ENCODE results near the gene HS3ST2.
"Not testable (repeated sequence)": the region's sequence is repeated elsewhere in the genome, so short reads cannot be mapped to it uniquely, and the experiment has no call there.

Gene HS3ST2

DNA sequence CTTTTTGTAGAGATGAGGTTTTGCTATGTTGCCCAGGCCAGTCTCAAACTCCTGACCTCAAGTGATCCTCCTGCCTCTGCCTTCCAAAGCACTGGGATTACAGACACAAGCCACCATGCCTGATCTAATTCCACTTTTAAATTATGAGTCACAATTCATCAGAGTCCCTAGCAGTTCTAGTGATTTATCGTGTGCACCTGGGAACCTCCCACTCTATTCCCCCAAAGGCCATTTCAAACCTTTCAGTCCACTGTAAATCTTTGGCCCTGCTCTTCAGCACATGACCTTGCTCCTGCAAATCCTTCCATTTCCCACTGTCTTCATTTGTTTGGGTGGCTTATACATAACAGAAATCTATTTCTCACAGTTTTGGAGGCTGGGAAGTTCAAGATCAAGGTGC, 73.0 kb downstream of the HS3ST2 start:
- H3K4me3 ChIP-seq (ENCODE audit: low read depth, low read length): no peak overlapping the region
- no peaks in the 10 kb centered on the region for H3K9me3 ChIP-seq (ENCODE audit: control insufficient read depth, insufficient read depth, low read length)
- no peak overlapping the region for H3K9ac ChIP-seq (ENCODE audit: low read depth, low read length)
- H3K36me3 ChIP-seq (ENCODE audit: control insufficient read depth, insufficient read depth, low read length): no peaks in the 10 kb centered on the region
- no peaks in the 10 kb centered on the region for H3K27me3 ChIP-seq (ENCODE audit: control insufficient read depth, insufficient read depth, low read length)
- H3K4me1 ChIP-seq (ENCODE audit: control insufficient read depth, insufficient read depth, low read length): no peaks in the 10 kb centered on the region

DNA sequence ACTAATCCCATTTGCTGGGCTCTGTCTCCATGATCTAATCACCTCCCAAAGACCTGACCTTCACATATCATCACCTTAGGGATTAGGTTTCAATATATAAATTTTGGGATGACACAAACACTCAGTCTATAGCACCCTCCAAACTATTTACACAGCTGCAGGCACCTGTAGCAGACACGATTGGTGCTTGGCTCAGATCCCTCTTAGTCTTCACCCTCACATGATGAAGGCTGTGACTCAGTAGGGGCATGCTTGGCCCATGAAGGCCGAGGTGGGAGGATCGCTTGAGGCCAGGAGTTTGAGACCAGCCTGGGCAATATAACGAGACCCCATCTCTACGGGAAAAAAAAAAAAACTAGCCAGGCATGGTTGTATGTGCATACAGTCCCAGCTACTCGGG, 73.5 kb downstream of the HS3ST2 start:
- Histone ChIP-seq H3K9me3 (ENCODE audit: control insufficient read depth, insufficient read depth, low read length) (no peaks in the 10 kb centered on the region), H3K27me3 (ENCODE audit: control insufficient read depth, insufficient read depth, low read length) (no peaks in the 10 kb centered on the region), H3K9ac (ENCODE audit: low read depth, low read length) (no peak overlapping the region)

DNA sequence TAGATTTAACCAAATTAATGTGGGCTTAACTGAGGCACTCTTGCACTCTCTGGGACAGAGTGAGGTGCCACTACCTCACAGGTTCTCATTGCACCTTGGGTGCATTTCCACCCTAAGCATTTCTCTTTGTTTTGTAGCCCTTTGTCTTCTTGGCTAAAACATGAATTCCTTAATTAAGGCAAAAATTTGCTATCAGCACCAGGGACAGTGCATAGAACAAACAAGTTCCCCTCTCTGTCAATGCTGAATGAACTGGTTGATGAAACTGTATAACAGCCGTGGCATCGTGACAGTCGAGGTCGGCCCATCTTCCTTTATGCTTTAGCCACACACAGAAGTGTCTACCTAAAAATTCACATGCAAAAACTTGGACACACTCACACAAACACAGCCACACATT, 74.8 kb downstream of the HS3ST2 start:
- no peaks in the 10 kb centered on the region for H3K4me1 ChIP-seq (ENCODE audit: control insufficient read depth, insufficient read depth, low read length)
- no peak overlapping the region for H3K9ac ChIP-seq (ENCODE audit: low read depth, low read length)
- no peaks in the 10 kb centered on the region for H3K36me3 ChIP-seq (ENCODE audit: control insufficient read depth, insufficient read depth, low read length)
- H3K4me3 ChIP-seq (ENCODE audit: low read depth, low read length): no peak overlapping the region
- no peaks in the 10 kb centered on the region for H3K27me3 ChIP-seq (ENCODE audit: control insufficient read depth, insufficient read depth, low read length)
- H3K9me3 ChIP-seq (ENCODE audit: control insufficient read depth, insufficient read depth, low read length): no peaks in the 10 kb centered on the region

More for the DNA sequence above, 73.5 kb downstream of the HS3ST2 start:
- no peaks in the 10 kb centered on the region for H3K36me3 ChIP-seq (ENCODE audit: control insufficient read depth, insufficient read depth, low read length)
- no peaks in the 10 kb centered on the region for H3K4me1 ChIP-seq (ENCODE audit: control insufficient read depth, insufficient read depth, low read length)
- H3K4me3 ChIP-seq (ENCODE audit: low read depth, low read length): no peak overlapping the region

DNA sequence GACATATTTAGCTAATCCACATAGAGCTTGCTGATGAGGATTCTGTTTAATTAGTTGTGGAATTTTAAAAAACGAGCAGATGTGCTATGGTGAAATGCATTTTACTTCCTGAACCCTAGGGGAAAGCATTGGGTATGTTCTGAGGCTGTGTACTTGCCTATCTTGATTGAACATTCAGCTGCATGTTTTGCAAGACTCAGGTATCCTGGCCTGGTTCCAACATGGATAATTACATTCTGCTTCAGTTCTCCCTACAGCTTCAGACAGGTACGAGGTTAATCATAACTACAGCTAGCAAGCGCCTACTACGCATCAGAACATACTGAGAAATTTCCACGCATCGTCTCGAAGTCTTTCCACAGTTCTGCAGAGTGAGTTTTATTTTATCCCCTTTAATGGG, 77.0 kb downstream of the HS3ST2 start:
- no peaks in the 10 kb centered on the region for H3K9me3 ChIP-seq (ENCODE audit: control insufficient read depth, insufficient read depth, low read length)
- H3K27me3 ChIP-seq (ENCODE audit: control insufficient read depth, insufficient read depth, low read length): no peaks in the 10 kb centered on the region
- no peak overlapping the region for H3K9ac ChIP-seq (ENCODE audit: low read depth, low read length)
- no peaks in the 10 kb centered on the region for H3K36me3 ChIP-seq (ENCODE audit: control insufficient read depth, insufficient read depth, low read length)
- H3K4me3 ChIP-seq (ENCODE audit: low read depth, low read length): no peak overlapping the region
- H3K4me1 ChIP-seq (ENCODE audit: control insufficient read depth, insufficient read depth, low read length): no peaks in the 10 kb centered on the region

DNA sequence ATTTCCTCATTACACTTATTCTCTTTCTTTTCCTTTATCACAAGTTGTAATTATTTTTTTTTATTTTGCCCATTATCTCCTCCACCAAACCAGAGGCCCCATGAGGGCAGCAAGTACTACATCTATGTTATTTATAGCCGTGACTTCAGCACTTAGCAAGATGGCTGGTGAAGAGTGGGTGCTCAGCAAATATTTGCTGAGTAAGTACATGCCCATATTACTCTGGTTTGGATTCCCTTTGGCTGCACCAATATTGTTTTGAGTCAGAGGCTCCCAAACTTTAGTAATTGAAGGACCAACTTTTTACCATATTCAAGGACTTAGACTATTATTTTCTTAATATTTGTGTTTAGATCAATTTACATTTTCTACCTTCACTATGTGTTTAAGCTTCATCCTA, 83.2 kb downstream of the HS3ST2 start:
- Histone ChIP-seq H3K4me3 (ENCODE audit: low read depth, low read length) (no peak overlapping the region), H3K27me3 (ENCODE audit: control insufficient read depth, insufficient read depth, low read length) (no peaks in the 10 kb centered on the region), H3K9me3 (ENCODE audit: control insufficient read depth, insufficient read depth, low read length) (no peaks in the 10 kb centered on the region), H3K9ac (ENCODE audit: low read depth, low read length) (no peak overlapping the region), H3K4me1 (ENCODE audit: control insufficient read depth, insufficient read depth, low read length) (peaks cover 3% of the 10 kb centered on the region), H3K36me3 (ENCODE audit: control insufficient read depth, insufficient read depth, low read length) (no peaks in the 10 kb centered on the region)

DNA sequence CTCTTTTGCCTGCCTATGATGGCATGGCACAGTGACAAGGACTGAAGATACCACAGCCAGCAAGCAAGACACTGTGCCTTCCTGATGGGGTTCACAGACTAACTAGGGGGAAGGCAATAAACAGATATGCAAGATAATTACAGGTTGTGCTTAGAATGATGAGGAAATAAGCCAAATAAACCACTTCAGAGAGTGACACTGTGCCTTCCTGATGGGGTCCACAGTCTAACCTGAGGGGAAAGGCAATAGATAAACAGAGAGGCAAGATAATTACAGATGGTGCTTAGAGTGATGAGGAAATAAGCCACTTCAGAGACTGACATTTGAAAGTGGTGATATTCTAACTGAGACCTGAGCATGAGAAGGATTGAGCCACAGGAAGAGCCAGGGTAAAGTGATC, 84.2 kb downstream of the HS3ST2 start:
- Histone ChIP-seq H3K9ac (ENCODE audit: low read depth, low read length) (no peak overlapping the region), H3K27me3 (ENCODE audit: control insufficient read depth, insufficient read depth, low read length) (no peaks in the 10 kb centered on the region), H3K4me3 (ENCODE audit: low read depth, low read length) (no peak overlapping the region), H3K4me1 (ENCODE audit: control insufficient read depth, insufficient read depth, low read length) (peaks cover 3% of the 10 kb centered on the region), H3K36me3 (ENCODE audit: control insufficient read depth, insufficient read depth, low read length) (no peaks in the 10 kb centered on the region), H3K9me3 (ENCODE audit: control insufficient read depth, insufficient read depth, low read length) (no peaks in the 10 kb centered on the region)

DNA sequence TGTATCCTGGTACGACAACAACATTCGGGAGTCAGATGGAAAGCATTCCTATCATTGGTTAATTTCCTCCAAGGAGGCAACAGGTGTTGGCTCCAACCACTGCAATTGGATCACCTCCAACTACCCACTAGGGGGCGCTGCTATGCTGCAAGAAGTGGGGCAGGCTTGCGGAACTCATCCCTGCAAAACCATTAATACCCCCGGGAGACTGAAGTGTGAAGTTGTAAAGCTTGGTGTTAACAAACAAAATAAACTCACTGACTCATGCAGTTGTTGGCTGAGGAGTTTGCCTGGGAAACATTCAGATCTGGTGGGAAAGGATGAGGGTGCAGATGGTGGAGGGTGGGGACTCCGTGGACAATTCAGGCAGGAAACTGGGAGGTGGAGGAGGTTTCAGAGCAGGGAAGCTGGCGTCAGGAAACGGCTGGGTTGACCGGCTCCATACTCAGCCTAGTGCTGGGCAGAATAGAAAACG, 84.9 kb downstream of the HS3ST2 start:
- Histone ChIP-seq H3K4me3 (ENCODE audit: low read depth, low read length) (no peak overlapping the region), H3K9ac (ENCODE audit: low read depth, low read length) (no peak overlapping the region), H3K36me3 (ENCODE audit: control insufficient read depth, insufficient read depth, low read length) (no peaks in the 10 kb centered on the region), H3K4me1 (ENCODE audit: control insufficient read depth, insufficient read depth, low read length) (peaks cover 3% of the 10 kb centered on the region), H3K27me3 (ENCODE audit: control insufficient read depth, insufficient read depth, low read length) (no peaks in the 10 kb centered on the region), H3K9me3 (ENCODE audit: control insufficient read depth, insufficient read depth, low read length) (no peaks in the 10 kb centered on the region)

DNA sequence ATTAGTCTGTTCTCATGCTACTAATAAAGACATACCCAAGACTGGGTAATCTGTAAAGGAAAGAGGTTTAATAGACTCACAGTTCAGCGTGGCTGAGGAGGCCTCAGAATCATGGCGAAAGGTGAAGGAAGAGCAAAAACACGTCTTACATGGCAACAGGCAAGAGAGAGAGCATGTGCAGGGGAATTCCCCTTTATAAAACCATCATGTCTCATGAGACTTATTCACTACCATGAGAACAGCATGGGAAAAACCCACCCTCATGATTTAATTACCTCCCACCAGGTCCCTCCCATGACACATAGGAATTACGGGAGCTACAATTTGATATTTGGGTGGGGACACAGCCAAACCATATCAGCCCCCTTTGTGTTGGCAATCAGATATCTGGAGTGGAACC, 85.6 kb downstream of the HS3ST2 start:
- not testable (repeated sequence) for H3K4me1 ChIP-seq (ENCODE audit: control insufficient read depth, insufficient read depth, low read length); H3K27me3 ChIP-seq (ENCODE audit: control insufficient read depth, insufficient read depth, low read length); H3K36me3 ChIP-seq (ENCODE audit: control insufficient read depth, insufficient read depth, low read length)

DNA sequence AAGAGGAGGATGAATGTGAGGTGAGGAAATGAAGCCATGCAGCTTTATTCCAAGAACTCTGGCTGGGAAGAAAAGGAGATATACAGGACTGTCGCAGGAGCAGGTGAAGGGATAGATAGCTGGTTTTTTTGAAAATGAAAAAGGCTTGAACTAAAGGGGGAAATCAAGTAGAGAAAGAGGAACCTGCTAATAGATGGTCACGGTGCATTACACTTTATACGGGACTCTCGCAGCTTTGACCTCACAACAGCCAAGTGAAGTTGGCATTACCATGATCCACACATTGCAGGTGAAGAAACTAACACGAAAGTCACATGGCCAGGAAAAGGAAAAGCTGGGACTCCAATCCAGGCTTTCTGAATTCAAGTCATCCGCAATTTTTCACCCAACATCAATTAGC, 86.9 kb downstream of the HS3ST2 start:
- no peak overlapping the region for H3K9ac ChIP-seq (ENCODE audit: low read depth, low read length)
- H3K4me3 ChIP-seq (ENCODE audit: low read depth, low read length): no peak overlapping the region
- peaks cover 3% of the 10 kb centered on the region for H3K4me1 ChIP-seq (ENCODE audit: control insufficient read depth, insufficient read depth, low read length)
- no peaks in the 10 kb centered on the region for H3K27me3 ChIP-seq (ENCODE audit: control insufficient read depth, insufficient read depth, low read length)
- no peaks in the 10 kb centered on the region for H3K9me3 ChIP-seq (ENCODE audit: control insufficient read depth, insufficient read depth, low read length)
- H3K36me3 ChIP-seq (ENCODE audit: control insufficient read depth, insufficient read depth, low read length): no peaks in the 10 kb centered on the region

More for the DNA sequence above, 85.6 kb downstream of the HS3ST2 start:
- H3K9ac ChIP-seq (ENCODE audit: low read depth, low read length); H3K9me3 ChIP-seq (ENCODE audit: control insufficient read depth, insufficient read depth, low read length); H3K4me3 ChIP-seq (ENCODE audit: low read depth, low read length): not testable (repeated sequence)

DNA sequence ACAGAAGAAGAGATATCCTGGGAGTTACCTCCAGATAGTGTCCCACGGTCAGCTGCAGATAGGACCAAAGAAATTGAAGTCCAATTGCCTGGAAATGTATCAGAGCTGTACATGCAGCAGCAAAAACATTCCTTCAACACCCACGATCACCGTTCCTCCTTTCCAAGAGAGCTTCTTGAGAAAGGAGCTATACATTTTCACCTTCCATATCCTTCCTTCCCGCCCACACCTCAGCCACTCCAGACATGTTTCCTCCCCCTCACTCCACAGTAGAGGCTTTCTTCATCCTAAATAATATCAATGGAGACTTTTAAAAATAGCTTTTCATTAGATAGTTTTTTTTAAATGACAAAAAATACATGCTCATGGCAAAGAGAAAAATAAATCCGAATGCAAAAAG, 87.6 kb downstream of the HS3ST2 start:
- H3K9ac ChIP-seq (ENCODE audit: low read depth, low read length): no peak overlapping the region
- H3K27me3 ChIP-seq (ENCODE audit: control insufficient read depth, insufficient read depth, low read length): no peaks in the 10 kb centered on the region
- H3K9me3 ChIP-seq (ENCODE audit: control insufficient read depth, insufficient read depth, low read length): no peaks in the 10 kb centered on the region
- no peak overlapping the region for H3K4me3 ChIP-seq (ENCODE audit: low read depth, low read length)
- no peaks in the 10 kb centered on the region for H3K36me3 ChIP-seq (ENCODE audit: control insufficient read depth, insufficient read depth, low read length)
- peaks cover 3% of the 10 kb centered on the region for H3K4me1 ChIP-seq (ENCODE audit: control insufficient read depth, insufficient read depth, low read length)

DNA sequence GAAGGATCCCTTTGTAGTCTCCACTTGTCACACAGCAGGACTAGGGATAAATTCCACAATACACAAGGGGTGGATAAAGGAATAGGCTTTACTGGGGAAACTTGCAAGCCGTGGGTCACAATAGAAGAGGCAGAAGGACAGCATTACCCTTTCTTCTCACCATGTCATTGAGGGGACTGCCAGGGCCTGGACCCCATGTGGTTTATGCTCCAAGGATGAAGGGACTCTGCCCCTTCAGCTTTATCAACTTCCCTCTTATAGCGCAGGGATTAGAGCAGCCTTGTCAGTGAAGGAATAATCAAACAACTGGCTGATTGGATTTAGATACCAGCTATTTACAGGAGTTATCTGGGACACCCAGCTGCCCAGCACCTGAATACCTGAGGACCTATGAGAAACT, 89.8 kb downstream of the HS3ST2 start:
- Histone ChIP-seq H3K36me3 (ENCODE audit: control insufficient read depth, insufficient read depth, low read length) (no peaks in the 10 kb centered on the region), H3K4me1 (ENCODE audit: control insufficient read depth, insufficient read depth, low read length) (peaks cover 3% of the 10 kb centered on the region), H3K27me3 (ENCODE audit: control insufficient read depth, insufficient read depth, low read length) (no peaks in the 10 kb centered on the region), H3K9me3 (ENCODE audit: control insufficient read depth, insufficient read depth, low read length) (no peaks in the 10 kb centered on the region), H3K4me3 (ENCODE audit: low read depth, low read length) (no peak overlapping the region), H3K9ac (ENCODE audit: low read depth, low read length) (no peak overlapping the region)

DNA sequence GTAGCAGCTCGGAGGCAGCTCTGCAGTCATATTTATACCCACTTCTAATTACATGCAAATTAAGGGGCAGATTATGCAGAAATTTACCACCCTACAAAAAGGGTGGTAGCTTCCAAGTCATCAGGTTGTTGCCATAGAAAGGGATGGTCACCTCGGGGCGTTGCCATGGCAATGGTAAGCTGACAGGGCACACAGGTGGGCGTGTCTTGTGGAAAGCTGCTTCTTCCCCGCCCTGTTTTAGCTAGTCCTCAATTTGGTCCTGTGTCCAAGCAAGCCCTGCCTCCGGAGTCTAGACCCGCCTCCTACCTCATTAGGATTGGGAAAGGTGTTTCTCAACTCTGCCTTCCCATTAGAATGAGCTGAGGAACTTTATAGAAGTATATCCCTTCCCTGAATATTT, 98.7 kb downstream of the HS3ST2 start:
- Histone ChIP-seq H3K9me3 (ENCODE audit: control insufficient read depth, insufficient read depth, low read length) (no peaks in the 10 kb centered on the region), H3K36me3 (ENCODE audit: control insufficient read depth, insufficient read depth, low read length) (no peaks in the 10 kb centered on the region), H3K27me3 (ENCODE audit: control insufficient read depth, insufficient read depth, low read length) (no peaks in the 10 kb centered on the region), H3K4me3 (ENCODE audit: low read depth, low read length) (no peak overlapping the region), H3K4me1 (ENCODE audit: control insufficient read depth, insufficient read depth, low read length) (no peaks in the 10 kb centered on the region), H3K9ac (ENCODE audit: low read depth, low read length) (no peak overlapping the region)

DNA sequence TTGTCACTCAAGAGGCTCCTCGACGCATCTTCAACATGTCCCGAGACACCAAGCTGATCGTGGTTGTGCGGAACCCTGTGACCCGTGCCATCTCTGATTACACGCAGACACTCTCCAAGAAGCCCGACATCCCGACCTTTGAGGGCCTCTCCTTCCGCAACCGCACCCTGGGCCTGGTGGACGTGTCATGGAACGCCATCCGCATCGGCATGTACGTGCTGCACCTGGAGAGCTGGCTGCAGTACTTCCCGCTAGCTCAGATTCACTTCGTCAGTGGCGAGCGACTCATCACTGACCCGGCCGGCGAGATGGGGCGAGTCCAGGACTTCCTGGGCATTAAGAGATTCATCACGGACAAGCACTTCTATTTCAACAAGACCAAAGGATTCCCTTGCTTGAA, 101.0 kb downstream of the HS3ST2 start:
- no peak overlapping the region for H3K4me3 ChIP-seq (ENCODE audit: low read depth, low read length)
- H3K9me3 ChIP-seq (ENCODE audit: control insufficient read depth, insufficient read depth, low read length): no peaks in the 10 kb centered on the region
- H3K36me3 ChIP-seq (ENCODE audit: control insufficient read depth, insufficient read depth, low read length): no peaks in the 10 kb centered on the region
- no peaks in the 10 kb centered on the region for H3K27me3 ChIP-seq (ENCODE audit: control insufficient read depth, insufficient read depth, low read length)
- no peak overlapping the region for H3K9ac ChIP-seq (ENCODE audit: low read depth, low read length)
- H3K4me1 ChIP-seq (ENCODE audit: control insufficient read depth, insufficient read depth, low read length): no peaks in the 10 kb centered on the region

Data from iPS-15b (cell line).